Measurements from ENCODE around the gene ATP5MC3. TPM values are rescaled to one million over a fixed set of nuclear protein-coding genes. Genes with fewer than 3 reads are reported as not detected.

Gene ATP5MC3
- polyA plus RNA-seq, 4 donors, result 198 to 353 (median 317) TPM

GRCh38 chr2:175169191-175169590 is 12.3 kb downstream of the ATP5MC3 start:
- DNase-seq (ENCODE audit: low read depth in 4 of 4, low spot score in 3 of 4), result no peak

GRCh38 chr2:175168564-175168945 is 13.0 kb downstream of the ATP5MC3 start:
- no peak for DNase-seq (ENCODE audit: low read depth in 4 of 4, low spot score in 3 of 4)

GRCh38 chr2:175167792-175168563 is 13.5 kb downstream of the ATP5MC3 start, which contains the start of gene ATF2:
ATF2 (minus strand) TSS chr2:175168203; CDS start chr2:175136443, 31,760 bp downstream.
- peak; percentile 97 to 99 (median 98) for DNase-seq (ENCODE audit: low read depth in 4 of 4, low spot score in 3 of 4)

GRCh38 chr2:175167076-175167791 is 14.3 kb downstream of the ATP5MC3 start:
- DNase-seq (ENCODE audit: low read depth in 4 of 4, low spot score in 3 of 4), result peak; percentile 24 to 52 (median 32)

- no peak for DNase-seq (ENCODE audit: low read depth in 4 of 4, low spot score in 3 of 4)
These were observed 15.2 kb downstream of the ATP5MC3 start for GRCh38 chr2:175166216-175166824.

GRCh38 chr2:175164235-175164634 is 17.3 kb downstream of the ATP5MC3 start:
- DNase-seq (ENCODE audit: low read depth in 4 of 4, low spot score in 3 of 4), result no peak

GRCh38 chr2:175158894-175159293 is 22.6 kb downstream of the ATP5MC3 start:
- no peak for DNase-seq (ENCODE audit: low read depth in 4 of 4, low spot score in 3 of 4)

GRCh38 chr2:175156534-175156933 is 25.0 kb downstream of the ATP5MC3 start:
- no peak for DNase-seq (ENCODE audit: low read depth in 4 of 4, low spot score in 3 of 4)

GRCh38 chr2:175154661-175155082 is 26.8 kb downstream of the ATP5MC3 start:
- DNase-seq (ENCODE audit: low read depth in 4 of 4, low spot score in 3 of 4), result no peak

- no peak for DNase-seq (ENCODE audit: low read depth in 4 of 4, low spot score in 3 of 4)
These were observed 29.3 kb downstream of the ATP5MC3 start for GRCh38 chr2:175152242-175152641.

GRCh38 chr2:175151791-175152190 is 29.7 kb downstream of the ATP5MC3 start:
- no peak for DNase-seq (ENCODE audit: low read depth in 4 of 4, low spot score in 3 of 4)

- DNase-seq (ENCODE audit: low read depth in 4 of 4, low spot score in 3 of 4), result no peak
These were observed 34.3 kb downstream of the ATP5MC3 start for GRCh38 chr2:175147186-175147585.

GRCh38 chr2:175143678-175144077 is 37.8 kb downstream of the ATP5MC3 start:
- no peak for DNase-seq (ENCODE audit: low read depth in 4 of 4, low spot score in 3 of 4)

- DNase-seq (ENCODE audit: low read depth in 4 of 4, low spot score in 3 of 4), result no peak
These were observed 38.3 kb downstream of the ATP5MC3 start for GRCh38 chr2:175143191-175143590.

- no peak for DNase-seq (ENCODE audit: low read depth in 4 of 4, low spot score in 3 of 4)
These were observed 41.2 kb downstream of the ATP5MC3 start for GRCh38 chr2:175140332-175140731.

- DNase-seq (ENCODE audit: low read depth in 4 of 4, low spot score in 3 of 4), result no peak
These were observed 43.7 kb downstream of the ATP5MC3 start for GRCh38 chr2:175137793-175138192.

GRCh38 chr2:175136334-175137215 is 44.9 kb downstream of the ATP5MC3 start:
- DNase-seq (ENCODE audit: low read depth in 4 of 4, low spot score in 3 of 4), result no peak

- DNase-seq (ENCODE audit: low read depth in 4 of 4, low spot score in 3 of 4), result no peak
These were observed 45.6 kb downstream of the ATP5MC3 start for GRCh38 chr2:175135862-175136261.

GRCh38 chr2:175135177-175135576 is 46.3 kb downstream of the ATP5MC3 start:
- DNase-seq (ENCODE audit: low read depth in 4 of 4, low spot score in 3 of 4), result no peak

- no peak for DNase-seq (ENCODE audit: low read depth in 4 of 4, low spot score in 3 of 4)
These were observed 50.3 kb downstream of the ATP5MC3 start for GRCh38 chr2:175131252-175131651.

All from left renal pelvis (tissue), 4 donors.